Raji (cell line): ENCODE measurements around the gene NDUFAF8.

ENCODE experiments used
- POLR2A ChIP-seq: IDR thresholded peaks from 2 replicates; pipeline ENCODE4 v1.6.1; 2011; ENCODE audit warnings: low read depth, low read length, control low read depth; ENCODE audit not compliant: insufficient read depth

NDUFAF8 gene

DNA sequence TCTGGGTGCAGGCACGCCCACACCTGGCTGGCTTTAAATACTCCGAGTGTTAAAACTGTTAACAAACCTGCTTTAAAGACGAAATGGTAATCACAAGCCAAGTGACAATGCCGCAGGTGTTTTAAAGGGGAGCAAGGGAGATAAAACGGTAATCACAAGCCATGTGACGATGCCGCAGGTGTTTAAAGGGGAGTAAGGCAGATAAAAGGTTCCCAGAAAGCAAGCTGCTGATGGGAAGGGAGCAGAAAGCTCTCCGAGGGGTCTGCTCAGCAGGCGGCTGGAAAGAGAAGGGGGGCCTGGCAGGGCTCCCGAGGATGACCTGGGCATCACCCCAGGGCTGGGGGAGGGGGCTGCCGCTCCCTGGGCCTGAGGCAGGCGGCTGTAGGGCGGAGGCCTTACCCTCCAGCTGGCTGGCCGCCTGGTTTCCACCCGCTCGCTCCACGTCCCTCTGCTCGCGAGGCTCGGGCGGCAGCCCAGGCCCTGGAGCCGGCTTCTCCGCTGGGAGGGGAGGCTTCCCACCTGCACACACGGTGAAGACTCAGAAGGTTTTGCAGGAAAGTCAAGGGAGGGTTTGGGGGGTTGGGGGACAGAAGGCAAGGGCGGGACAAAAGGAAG lies 12.1 kb downstream of the NDUFAF8 start:
- no peak for TF ChIP-seq POLR2A

DNA sequence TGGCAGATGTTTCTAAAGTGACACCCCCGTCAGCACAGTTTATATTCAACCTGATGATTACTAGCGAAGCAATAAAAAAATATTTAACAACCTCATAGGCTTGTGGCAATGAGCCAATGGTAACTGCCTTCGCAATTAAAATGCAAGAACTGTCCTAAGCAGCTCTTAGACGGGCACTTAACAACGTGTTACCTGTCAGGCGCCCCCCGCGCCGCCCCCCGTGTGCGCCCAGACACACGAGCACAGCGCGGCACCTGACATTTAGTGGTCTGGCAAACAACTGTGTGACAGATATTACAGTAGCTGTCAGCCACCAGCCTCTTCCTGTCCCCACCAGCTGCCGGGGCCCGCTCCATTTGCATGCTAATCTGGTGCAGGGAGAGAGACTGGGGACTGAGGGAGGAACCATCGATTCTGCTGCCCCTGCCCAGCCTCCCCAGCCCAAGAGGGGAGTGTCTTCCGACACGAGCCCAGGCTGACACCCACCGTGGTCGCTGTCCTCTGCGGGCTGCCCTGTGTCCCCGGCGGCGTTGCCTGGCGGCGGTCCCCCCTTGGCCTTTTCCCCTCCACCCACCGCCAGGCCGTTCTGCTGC lies 12.7 kb downstream of the NDUFAF8 start:
- no peak for TF ChIP-seq POLR2A

DNA sequence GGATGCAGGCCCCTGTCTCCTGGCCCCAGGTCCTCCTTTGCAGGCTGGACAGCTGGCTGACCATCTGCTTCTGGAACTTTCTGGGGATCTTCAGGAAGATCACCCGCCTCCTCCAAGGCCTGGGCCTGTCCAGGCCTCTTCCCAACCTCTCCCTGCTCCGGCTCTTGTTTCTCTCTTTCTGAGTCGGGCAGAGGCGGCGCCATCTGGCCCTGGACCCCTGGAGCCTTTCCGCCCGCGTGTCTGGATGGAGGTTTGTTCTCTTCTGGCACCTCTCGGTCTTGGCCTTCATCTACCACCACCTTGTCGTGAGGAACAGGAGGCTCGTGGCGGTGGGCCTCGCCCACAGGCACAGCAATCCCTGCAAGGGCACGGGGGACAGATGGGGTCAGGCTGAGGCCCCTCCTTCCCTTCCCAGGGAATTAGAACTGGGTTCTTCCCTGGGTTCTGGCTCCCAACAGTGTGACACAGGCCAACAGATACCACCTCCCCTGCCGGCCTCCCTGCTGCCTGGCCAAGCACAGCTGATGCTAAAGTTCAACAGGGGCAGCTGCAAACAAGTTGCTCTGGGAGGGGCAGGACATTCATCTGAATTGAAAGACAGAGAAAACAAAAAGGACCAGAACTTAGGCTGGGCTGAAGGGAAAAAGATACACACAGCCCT lies 13.3 kb downstream of the NDUFAF8 start:
- TF ChIP-seq POLR2A, result no peak

DNA sequence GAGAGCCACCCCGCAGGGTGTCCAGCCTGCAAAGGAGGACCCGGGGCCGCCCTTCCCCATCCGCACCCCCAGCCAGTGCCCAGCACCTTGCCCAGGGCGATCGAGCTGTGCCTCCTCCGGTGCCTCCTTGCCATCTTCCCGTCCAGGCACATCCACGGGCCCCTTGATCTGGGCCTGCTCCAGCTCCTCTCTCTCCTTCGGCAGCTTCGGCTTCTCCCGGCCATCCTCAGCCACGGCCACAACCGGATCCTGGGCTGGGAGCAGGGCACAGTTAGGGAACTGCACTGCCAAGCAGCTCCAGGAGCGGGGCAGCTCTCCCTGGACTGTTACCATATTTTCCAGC lies 13.8 kb downstream of the NDUFAF8 start:
- TF ChIP-seq POLR2A, result no peak

DNA sequence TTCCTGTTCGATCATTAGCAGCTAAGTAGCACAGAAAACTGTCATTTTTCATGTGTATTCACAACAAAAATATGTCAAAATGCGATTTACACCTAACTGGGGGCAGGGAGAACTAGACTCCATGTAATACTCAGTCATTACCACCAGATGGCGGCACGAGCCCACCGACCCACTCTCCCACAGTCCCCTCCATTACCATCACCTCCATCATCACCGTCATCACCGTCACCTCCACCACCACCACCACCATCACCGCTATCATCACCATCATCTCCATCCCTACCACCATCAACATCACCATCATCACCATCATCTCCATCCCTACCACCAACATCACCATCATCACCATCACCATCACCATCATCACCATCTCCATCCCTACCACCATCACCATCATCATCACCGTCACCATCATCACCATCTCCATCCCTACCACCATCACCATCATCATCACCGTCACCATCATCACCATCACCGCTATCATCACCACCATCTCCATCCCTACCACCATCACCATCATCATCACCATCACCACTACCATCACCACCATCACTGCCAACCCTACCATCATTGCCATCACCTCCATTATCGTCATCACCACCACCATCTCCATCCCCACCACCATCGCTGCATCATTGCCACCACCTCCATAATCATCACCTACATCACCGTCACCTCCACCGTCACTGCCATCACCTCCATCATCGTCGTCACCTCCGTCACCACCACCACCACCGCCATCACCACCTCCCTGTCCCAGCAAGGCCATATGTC lies 14.4 kb downstream of the NDUFAF8 start:
- TF ChIP-seq POLR2A, result no peak

DNA sequence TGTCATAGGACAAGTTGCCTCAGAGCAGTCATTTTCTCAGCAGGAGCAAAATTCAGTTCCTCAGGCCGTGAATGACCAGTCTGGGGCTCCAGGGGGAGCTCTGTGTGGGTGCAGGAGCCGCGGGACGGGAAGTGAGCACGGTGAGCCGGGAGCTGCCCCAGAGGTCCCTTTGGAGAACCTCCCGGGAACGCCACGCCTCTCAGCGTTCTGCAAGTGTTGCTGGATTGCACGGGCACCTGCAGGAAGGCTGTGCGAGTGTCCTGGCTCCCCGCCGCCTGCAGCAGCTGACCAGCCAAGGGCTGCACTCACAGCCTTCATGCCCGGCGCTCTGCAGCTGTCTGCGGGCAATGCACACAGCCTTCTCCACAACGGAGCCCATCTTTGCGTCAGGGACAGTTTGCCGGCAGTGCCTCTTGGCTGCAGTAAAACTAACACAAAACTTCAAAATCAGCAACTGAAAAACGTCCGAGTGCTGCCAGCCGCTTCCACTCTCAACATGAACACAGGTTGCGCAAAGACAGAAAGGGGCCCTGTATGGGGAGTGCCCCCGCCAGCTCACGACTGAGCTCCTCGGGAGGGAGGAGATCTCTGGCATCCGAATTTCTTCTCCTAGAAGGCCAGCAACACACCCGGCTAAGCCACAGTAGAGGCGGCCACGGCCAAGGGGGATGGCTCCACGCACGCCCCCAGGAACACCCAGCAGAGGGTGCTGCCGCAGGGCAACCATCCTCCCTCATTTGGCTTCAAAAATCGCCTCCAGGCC lies 16.0 kb downstream of the NDUFAF8 start:
- no peak for TF ChIP-seq POLR2A

DNA sequence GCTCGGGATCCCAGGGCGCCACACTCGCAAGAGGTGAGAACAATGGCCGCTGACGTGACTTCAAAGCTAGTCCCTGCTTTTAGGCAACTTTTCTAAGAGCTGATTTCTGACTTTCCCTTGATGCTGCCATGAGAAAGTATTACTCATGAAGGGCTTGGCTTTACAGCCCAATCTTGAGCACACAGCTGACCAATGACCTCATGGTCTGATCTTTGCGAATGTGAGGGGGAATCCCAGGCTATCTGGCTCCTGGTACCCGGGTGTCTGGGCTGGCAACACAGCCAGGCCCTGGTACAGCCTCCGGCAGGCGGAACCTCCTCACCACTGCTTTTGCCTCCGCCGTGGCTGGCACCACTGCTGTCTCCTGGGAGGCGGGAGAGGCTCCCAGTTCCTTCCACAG lies 17.5 kb downstream of the NDUFAF8 start:
- no peak for TF ChIP-seq POLR2A

DNA sequence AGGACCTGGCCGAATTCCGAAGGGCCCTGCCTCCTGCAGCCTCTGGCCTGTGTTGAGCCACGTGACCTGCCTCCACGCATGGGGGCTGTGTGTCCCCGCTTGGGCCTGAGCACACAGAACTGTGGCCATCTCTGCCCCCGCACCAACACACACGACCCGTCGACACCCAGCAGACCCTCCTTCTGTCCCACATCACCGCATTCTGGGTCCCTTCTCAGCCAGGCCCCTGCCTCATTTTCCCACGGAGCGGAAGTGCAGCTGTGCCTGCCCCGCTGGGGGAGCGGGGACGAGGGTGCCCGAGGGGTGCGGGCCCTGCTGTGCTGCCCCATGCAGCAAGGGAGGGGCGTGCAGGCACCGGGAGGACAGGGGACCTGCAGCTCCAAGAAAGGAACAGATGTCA lies 18.4 kb downstream of the NDUFAF8 start:
- no peak for TF ChIP-seq POLR2A

DNA sequence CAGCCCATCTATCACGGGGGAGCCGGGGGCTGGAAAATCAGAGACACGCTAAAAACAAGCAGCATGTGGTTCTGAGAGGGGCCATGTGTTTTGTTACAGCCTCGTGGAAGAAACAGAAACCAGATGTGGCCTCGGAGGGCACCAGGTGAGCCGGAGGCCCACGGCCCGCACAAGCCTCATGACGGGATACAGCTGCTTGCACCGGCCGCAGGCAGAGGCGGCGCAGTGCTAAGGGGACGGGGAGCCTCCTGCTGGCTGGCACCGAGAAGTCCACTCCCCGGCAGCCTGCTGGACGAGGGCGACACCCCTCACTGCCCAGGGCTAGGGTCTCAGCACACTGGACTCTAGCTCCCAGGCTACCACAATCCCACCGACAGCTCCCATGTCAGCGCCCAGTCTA lies 19.2 kb downstream of the NDUFAF8 start:
- no peak for TF ChIP-seq POLR2A

DNA sequence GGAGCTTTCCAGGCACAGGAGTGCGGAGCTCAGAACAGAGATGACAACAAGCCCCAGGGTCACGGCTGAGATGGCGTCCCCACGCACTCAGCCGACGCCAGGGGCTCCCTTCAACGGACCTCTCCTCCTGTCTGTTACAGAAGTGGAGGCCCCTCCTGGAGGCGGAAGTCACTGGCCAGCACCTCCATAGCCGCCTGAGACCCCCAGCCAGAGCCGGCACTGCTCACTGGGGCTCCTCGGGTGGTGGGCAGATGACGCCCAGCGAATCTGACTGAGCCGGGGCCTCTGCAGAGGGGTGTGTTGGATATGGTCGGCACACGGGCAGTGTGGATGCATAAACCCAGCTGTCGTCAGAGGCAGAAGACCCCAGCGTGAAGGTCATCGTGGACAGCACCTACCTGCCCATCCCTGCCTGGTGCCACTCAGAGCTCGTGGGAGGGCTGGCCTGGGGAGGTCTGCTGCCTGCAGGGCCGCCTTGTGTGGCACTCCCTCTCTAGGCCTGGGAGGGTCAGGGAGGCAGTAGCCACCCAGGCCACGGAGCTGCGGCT lies 20.0 kb downstream of the NDUFAF8 start:
- TF ChIP-seq POLR2A, result no peak

DNA sequence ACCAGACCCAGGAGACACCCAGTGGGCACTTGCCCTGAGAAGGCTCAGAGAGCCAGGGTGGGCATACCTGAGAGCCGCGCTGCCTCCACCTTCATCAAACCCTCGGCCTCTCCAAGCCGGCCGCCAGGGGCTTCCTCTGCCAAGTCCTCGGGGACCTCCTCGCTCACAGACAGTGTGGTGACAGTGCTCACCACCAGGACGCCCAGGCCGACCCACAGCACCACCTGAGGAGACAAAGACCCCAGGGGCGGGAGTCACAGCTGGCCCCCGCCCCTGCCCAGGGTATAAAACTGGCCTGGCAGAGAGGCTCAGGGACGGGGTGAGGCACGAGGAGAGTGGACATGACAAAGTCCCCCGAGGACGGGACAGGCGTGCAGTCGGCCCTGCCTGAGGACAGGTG lies 21.1 kb downstream of the NDUFAF8 start:
- no peak for TF ChIP-seq POLR2A

DNA sequence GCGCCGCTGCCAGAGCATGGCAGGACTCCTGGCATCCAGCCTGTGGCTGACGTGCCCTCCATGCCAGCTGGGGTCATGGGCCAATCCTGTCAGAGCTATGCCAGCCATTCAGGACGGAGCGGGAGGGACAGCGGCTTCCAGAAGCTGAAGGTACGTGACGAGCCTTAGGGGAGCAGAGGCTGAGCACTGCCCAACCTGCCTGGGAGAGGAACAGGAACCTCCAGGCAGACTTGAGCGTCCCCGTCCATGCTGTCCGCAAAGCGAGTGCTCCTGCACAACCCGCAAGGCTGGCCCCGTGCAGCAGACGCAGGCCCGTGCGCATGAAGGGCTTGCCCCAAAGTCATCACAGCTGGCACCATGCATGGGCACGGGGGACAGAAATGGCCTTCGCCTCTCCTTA lies 21.5 kb downstream of the NDUFAF8 start:
- no peak for TF ChIP-seq POLR2A

DNA sequence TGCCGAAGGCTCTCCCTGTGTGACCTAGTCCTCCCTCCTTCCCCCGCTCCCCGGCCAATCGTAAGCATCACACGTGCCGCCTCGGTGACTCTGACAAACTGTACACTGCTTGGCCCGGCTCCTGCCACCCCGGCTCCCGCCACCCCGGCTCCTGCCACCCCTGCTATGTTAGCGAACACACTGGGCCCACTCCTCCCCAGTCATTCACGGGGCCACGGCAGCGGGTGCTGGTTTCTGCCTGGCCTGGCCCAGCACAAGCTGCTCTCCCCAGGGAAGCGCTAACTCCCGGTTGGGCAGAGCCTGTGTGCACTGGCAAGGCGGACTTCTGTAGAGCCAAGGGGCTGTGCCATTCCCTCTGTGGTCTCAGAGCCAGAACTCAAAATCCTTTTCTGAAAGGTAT lies 22.0 kb downstream of the NDUFAF8 start:
- no peak for TF ChIP-seq POLR2A

DNA sequence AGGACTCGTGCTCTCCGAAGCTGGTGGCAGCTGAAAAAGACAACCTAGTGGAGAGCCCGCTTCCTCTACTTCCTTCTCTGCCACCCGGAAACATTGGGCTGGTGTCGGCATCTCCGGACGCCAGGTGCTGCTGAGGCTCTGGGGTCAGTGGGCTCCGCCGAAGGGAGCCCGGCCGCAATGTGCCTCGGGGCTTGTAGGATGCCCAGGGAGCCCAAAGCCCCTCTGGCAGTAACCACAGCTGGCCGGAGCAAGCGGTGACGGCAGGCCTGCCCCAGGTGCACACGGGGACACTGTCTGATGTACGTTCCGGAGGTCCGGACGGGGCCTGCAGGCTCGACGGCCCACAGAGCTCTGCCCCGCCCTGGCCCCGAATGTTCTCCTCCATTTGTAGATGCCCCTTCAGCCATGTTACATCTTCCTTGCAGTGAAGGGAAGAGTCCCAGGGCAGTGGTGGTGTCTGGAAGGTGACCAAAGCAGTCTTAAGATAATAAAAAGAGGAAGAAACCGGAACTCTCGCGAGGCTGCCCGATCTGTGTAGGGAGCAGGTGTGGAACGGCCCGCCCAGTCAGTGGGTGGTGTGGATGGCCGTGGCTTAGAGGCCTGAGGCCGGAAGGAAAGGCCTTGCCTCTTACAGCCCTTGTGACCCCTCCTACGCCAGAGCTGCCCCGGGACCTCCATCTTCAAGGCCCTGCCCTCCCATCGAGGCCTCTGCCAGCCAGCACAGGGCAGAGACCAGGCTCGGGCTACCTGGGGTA lies 22.6 kb downstream of the NDUFAF8 start:
- TF ChIP-seq POLR2A, result no peak
